Right ventricle myocardium superior (tissue), 1 donor: Measurements from ENCODE around the gene KCNK10. TPM values are rescaled to one million over a fixed set of nuclear protein-coding genes. Genes with fewer than 3 reads are reported as not detected.

Source experiments
- ATAC-seq: fragments of 200-7000 bp; cut with Tn5 transposase; one replicate; pipeline ENCODE4 v1.9.1; 2020; ENCODE audit warnings: mild to moderate bottlenecking; ENCODE audit not compliant: poor library complexity
- DNase-seq: peaks from one replicate; pipeline ENCODE4 v3.0.0-alpha.2; 2020
- intact Hi-C: fragments of 100-400 bp; cut with DNase I; formaldehyde crosslinking; loops from one replicate; pipeline ENCODE4 v1.11.2; 2022
- total RNA-seq: library from RNA; stranded (reverse); fragmentation: NEBNext Ultra II Directional; extraction: Animal tissue kit (Norgen Biotek cat#: 25700); gene quantifications from one replicate; pipeline ENCODE4 v1.2.1, GENCODE V29; 2021
- donor health status: DM: no; HTN: yes; CAD: no; lungs with severe emphysema.

Gene KCNK10
- total RNA-seq, 1 donor from 2014 or later, result not detected

DNA sequence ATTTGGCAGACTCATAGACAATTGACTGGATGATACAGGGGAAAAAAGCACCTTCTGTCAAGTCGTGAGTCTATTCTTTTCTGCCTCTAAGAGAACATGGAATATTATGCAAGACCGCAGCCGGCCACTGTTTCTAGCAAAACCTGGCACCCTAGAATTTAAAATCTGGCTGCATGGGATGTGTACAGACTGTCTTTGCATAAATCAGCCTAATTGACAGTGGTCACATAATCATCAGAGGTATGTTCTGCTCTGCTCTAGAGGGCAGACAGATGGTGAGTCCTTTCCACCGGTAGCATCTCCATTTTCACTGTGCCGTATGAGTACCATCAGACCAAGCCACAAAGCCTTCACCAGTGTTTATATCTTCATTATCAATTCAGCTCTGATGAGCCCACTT, 80.6 kb downstream of the KCNK10 start:
- intact Hi-C loops, result no loop called here
- no peak for ATAC-seq

DNA sequence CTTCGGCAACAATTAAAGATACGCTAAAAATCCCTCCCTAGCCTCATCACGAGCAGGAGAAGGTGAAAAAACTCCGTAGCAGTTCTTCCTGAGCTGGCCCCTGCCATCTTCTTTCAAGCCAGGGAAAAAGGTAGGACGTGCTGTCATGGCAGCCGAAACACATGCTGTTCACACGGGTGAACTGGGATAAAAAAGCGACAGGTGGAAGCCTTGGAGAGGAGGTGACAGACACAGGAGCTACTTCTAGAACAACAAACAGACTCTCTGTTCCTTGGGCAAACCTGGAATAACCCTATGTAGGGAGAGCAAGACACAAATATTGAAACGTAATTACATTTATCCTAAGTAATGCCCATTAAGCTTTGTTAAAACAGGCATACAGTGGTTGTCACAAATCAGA, 81.3 kb downstream of the KCNK10 start:
- DNase-seq, result no peak
- intact Hi-C loops, result no loop called here
- ATAC-seq, result no peak

More for the DNA sequence above, 80.6 kb downstream of the KCNK10 start:
- no peak for DNase-seq

DNA sequence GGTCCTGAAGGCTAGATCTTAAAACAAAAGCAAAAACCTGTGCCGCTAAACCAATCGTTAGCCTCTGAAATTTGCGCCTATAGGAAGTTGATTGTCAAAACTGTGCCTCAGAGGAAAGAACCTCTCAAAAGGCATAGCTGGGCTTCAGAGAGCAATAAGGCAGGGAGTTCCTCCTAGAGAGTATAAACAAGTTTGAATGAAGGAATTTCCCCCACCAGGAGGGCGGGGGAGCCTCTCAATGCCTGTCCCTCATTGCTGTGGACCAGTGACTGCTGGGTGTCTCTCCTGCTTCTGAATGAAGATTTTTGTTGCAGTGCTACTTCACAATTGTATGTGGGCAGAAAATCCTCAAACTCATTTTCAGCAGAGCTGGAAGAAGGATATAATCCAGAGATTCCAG, 88.6 kb downstream of the KCNK10 start:
- intact Hi-C loops, result no loop called here
- DNase-seq (no peak), ATAC-seq (no peak)

DNA sequence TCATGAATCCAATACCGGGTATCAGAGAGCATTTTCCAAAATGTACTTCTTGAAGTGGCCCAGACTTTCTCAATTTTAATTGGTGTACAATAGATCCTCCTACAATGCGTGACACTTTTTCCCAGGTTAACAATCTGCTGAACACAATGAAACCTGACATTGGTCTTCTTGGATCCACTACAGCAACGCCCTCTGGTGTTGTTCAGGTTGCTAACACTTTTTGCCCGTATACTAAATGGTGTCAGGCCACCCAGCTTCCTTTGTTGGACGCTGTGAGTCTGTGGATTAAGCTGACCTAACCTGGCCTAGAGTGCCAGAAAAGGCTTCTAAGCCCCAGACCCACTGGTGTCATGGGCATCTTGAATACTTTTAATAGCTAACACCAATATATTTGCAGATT, 89.2 kb downstream of the KCNK10 start:
- ATAC-seq (no peak), DNase-seq (no peak)
- intact Hi-C loops, result no loop called here

DNA sequence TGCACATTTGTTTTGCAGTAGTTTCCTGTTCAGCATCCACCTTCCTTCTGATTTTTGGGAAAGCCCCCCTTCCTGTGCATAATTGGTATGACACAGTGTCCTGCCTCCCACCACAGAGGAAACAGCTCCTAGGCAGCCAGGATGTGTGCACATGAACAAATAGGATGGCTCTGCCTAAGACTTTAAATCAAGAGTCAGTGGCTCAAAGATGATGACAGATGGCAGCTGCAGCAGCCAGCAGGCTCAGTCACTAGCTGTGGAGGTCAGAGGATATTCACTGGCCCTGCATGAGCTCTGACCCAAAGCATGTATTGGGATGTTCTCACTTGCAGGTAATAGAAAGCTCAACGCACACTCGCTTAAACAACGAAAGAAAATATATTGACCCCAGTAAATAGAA, 90.3 kb downstream of the KCNK10 start:
- intact Hi-C loops, result no loop called here
- DNase-seq (no peak), ATAC-seq (no peak)

DNA sequence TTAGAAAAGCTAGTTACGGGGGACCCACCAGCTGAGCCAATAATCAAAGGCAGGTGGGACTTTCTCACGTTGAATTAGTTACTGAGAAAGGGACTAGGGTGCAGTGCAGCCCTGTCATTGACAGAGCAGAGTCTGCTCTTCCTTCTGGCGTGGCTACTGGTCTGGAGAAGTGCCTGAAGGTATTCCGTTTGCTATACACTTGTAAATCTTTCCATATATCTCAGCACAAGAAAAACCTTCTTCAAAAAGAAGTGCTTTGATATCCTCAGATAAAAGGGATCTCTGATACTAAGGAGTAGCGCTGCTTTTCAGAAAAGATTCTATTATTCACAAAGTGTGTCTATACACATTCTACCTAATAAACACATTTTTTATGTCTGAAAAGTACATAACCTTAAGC, 91.5 kb downstream of the KCNK10 start:
- DNase-seq, result no peak
- intact Hi-C loops, result no loop called here
- no peak for ATAC-seq

DNA sequence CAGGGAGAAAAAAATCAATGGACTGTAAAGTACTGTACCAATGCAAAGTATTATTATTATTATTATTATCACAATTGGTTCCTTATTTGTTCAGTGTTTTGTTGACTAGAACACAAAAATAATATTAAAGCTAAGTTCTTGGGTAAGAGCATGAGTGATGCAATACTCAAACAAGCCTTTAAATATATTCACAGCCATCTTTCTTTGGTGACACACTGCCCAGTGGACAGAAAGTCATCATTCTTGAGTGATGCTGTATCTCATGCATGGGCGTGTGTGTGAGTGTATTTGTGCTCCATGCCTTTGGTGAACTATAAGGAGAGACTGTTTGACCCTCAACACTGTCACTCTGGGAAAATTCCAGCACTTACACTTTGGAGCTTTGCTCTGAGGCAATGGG, 93.6 kb downstream of the KCNK10 start:
- intact Hi-C loops, result no loop called here
- no peak for DNase-seq
- no peak for ATAC-seq

DNA sequence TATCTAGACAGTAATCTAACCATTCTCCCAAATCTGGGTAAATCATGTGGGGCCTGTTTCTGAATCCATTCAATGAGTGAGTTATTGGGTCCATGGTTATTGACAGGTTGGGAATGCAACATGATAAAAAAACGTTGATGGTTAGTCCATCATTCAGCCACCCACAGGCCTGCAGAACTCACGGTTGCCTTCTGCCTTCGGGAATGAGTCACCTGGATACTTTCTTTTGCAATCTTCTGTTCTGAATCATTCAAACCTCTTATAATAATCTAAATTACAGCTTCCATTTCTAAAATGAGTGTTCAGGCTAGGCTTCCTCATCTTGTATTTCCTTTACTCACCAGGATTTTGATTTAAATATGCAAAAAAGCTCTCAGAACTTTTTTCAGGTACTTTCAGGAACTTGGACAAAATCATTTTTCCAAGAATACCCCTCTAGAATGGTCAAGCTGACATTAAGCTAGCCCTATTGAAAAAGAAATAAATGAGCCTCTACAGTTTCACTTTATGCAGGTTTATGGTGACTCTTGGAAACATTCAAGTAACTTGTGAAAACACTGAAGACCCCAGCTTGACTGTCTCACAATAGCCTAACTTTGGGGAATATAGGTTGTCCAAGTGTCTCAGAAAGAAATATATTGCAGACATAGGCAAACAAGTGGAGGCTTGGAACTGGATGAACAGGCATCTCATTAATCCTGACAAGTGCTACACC, 94.4 kb downstream of the KCNK10 start:
- intact Hi-C loops, result no loop called here
- ATAC-seq (no peak), DNase-seq (no peak)

DNA sequence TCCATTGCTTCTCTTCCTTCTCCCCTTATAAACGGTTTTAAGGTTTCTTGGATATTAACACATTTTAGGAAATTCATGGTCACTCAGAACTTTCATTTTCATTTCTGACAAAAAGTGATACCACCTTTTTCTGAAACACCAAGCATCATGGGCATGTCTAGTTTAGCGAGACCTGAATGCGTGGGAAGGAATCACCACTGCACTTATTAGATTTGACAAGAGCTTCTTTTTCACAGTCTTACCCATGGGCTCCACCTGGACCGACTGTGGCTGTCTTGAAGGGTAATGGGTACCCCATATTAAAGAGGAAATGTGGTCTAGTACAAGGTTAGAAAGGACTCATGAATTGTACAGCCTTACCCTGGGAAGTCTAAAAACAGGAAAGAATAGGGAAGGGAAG, 95.4 kb downstream of the KCNK10 start:
- DNase-seq (no peak), ATAC-seq (no peak)
- intact Hi-C loops, result no loop called here

DNA sequence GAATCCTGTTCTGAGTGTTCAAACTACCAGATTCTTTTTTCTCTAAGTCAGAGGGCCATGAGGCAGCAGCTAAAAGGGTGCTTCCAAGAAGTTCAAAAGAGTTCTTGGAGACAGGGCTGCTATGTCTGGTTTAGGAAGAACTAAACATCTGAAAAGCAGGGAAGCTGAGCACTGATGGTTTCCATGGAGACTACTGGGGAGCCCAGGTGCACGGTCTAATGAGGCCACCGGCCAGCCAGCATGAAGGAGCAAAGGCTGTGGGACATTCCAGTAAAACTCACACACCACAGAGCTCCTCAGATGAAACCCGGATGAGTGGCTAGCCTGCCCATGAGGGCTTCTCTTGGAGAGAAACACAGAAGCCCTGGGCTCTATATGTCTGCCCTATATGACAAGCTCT, 97.3 kb downstream of the KCNK10 start:
- intact Hi-C loops, result no loop called here
- DNase-seq, result no peak
- no peak for ATAC-seq

DNA sequence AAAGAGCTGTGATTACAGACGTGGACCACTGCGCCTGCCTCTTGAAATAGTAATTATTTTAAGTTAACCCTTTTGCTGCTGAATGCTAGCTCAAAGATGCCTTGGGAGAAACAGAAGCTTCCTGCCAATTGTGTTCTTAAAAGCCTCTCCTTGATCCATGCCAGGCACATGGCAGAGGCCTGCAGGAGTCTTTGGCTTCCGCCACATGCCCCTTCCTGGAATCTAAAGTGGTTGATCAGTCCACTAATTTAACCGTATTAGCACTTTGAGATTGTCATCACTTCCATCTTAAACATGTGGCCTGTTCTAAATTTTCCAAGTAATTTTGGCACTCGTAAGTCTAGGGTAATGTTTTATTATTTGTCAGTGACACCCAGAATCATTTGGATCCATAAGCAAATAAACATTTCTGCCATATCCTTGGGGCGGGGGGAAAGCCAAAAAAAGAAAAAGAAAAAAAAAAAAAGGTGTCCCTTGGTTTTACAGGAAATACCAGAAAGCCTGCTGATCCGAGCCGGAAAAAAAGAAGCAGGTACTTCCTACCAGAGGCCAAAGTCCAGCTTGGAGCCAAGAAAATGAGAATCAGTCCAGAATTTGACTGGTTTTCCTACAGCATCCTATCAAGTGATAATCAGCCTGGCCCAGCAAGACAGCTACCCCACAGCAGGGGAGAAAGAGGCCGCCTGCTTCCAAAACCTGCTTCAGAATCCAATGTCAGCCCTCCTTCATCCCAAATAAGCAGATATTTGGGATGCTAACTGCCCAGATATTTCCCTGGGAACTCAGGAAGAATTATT, 104.8 kb downstream of the KCNK10 start:
- DNase-seq, result no peak
- ATAC-seq, result no peak
- intact Hi-C loops, result no loop called here

DNA sequence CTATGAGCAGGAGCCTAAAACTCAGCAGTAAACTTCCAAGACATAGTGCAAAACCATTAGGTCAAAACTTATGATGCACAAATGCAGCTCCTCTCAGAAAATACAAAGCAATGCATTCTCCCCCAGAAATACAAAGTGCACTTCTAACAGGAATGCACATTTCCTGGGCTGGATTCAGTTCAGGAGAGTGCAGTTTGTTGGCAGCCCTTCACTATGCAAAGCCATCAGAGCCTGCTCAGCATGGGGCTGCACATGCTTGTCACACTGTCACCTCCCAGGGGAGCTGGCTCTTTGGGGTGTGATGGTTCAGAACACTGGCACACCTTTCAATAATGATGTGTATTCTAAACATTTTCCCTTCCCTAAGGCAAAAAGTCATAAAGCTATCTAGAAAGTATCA, 110.4 kb downstream of the KCNK10 start:
- DNase-seq (no peak), ATAC-seq (no peak)
- intact Hi-C loops, result no loop called here

DNA sequence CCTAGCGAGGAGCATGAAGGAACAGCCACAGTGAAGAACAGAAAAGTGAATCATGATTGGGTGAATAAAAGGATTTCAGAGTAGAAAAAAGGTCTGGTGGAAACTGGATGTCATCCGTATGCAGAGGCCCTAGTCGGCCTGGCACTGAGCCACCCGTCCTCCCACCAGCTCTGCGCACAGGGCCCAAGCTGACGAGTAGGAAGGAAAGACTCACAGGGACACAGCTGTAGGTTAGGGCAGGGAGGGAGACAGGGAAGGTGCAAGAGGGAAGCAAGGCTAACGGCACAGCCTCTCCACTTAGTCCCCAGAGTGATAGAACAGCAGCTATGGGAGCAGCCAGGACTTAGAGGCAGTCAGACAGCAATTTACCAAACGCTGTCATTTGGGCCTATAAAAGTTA, 112.6 kb downstream of the KCNK10 start:
- DNase-seq (no peak), ATAC-seq (no peak)
- intact Hi-C loops, result no loop called here

DNA sequence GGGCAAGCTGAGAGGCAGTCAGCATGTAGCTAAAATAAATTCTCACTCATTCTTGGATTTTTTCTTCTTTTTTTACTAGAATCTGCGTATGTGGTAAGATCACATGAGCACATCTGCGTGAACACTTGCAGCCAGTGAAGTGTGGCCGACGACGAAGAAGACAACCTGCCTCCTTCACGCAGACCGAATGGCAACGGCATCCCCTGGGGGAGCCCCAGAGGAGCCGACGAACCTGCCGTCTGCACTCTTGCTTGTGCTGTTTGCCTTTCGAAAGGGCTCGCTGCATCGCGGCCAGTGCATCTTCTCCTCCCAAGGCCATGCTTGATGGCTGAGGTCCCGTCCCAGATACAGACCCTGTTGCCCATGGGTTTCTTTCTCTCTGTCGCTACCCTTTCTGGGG, 113.8 kb downstream of the KCNK10 start:
- no peak for DNase-seq
- intact Hi-C loops, result no loop called here
- no peak for ATAC-seq

DNA sequence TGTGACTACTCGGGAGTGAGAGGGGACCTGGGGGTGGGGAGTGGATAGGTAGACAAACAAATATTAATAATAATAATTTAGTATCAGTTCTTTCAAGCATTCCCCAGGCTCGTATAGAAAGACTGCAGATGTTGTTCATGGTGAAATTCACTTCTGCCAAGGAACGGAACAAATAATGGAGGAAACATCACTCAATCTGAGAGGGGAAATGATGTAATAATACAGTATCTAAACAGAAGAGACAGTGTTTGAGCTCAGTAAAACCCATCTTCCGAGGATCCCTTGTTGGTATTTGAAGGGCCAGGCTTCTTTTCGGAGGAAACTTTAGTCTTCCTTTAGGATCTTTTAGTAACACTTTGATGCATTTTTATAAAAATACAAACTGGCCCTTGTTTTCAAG, 114.2 kb downstream of the KCNK10 start:
- ATAC-seq (no peak), DNase-seq (no peak)
- intact Hi-C loops, result no loop called here

DNA sequence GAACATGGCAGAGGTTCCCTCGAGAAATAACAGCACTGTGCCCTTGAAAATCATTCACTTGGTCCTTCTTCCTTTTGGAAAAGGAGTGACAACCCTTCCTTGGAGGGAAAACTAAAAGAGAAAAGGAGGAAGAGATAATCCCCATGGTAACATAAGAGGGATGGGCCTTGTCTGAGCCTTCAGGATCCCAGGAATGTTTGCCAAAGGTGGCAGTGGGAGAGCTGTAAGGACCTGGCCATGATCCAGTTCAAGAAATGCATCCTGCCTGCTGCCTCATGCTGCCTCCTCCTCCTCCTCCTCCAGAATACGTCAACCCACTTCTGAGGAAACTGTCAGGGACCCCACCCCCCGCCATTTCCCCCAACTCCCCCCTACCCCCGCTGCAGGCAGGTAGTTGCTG, 118.8 kb downstream of the KCNK10 start:
- intact Hi-C loops, result no loop called here
- ATAC-seq (no peak), DNase-seq (no peak)

DNA sequence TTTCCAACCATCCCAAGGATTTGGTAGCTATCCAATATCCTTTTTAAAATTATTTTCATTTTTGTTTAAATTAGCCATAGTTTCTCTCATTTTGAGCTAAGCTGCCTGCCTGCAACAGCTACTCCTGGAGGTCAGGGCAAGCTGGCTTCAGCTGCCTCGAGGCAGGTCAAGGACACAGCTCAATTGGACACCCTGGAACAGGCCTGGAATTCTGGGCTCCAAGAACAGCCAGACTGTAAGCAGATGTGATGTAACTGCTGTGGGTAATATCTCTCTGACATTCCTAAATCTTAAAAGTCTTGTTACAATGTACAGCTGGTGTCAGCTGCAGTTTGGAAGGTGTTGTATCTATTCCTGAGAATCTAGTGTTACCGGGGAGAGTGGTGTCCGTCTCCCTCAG, 119.8 kb downstream of the KCNK10 start:
- DNase-seq (no peak), ATAC-seq (no peak)
- intact Hi-C loops, result no loop called here

DNA sequence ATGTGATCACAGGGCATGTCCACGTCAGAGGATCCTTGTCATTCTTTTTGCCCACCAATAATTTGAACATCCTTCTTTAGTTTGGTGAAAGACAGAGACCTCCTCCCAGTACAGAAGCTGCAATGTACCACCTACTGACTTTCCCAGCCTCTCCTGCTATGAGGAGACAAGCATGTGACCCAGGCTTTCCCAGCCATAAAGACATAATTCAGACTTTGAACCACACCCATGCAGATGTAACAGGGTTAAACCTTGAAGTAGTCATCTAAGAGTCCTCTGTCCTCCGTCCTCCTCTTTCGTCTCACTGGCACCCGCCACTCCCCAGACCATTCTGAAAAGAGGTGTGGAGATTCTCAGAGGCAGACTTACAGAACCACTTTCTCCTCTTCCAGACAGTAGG, 120.8 kb downstream of the KCNK10 start:
- no peak for ATAC-seq
- DNase-seq, result no peak
- intact Hi-C loops, result no loop called here

DNA sequence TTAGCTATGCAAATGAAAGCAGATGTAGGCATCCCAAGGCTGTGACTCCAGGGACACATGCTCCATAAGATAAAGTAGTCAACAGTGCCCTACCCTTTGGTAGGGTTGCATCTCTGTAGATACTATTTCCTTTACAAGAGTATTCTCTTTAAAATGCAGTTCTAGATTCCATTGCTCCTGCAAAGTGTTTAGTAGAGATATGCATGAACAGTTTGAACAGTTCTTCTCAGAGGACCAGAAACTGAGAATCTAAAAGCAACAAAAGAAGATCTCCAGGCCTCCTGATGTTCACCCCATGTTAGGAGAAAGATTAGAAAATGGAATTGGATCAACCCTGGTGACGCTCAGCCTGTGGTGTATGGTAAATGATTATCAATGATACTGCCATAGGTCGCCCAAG, 121.2 kb downstream of the KCNK10 start:
- DNase-seq, result no peak
- ATAC-seq, result no peak
- intact Hi-C loops, result no loop called here

DNA sequence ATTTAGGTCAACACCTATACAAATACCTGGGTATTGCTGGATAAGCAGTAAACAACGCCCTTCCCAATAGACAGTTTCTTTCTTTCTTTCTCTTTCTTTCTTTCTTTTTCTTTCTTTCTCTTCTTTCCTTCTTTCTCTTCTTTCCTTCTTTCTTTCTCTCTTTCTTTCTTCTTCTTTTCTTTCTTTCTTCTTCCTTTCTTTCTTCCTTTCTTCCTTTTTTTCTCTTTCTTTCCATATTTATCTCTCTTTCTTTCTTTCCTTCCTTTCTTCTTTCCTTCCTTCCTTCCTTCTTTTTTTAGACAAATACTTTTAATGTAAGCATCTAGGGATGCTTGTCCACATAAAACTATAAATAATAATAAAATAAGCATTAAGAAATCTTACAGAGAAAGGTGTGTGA, 123.2 kb downstream of the KCNK10 start:
- DNase-seq (no peak), ATAC-seq (no peak)
- intact Hi-C loops, result loop anchor here (10.0 kb wide), 1 partner anchor 185 kb away; the partner anchor contains the start of gene SPATA7
